ENCODE data around the gene TMUB2. TPM values are rescaled to one million over a fixed set of nuclear protein-coding genes. Genes with fewer than 3 reads are reported as not detected.
A peak's percentile ranks its signal among the peaks of the same experiment; 100 is the strongest.

TMUB2 gene
- total RNA-seq, 2 experiments from 2014 or later = 36.6 to 37.1 TPM

DNA sequence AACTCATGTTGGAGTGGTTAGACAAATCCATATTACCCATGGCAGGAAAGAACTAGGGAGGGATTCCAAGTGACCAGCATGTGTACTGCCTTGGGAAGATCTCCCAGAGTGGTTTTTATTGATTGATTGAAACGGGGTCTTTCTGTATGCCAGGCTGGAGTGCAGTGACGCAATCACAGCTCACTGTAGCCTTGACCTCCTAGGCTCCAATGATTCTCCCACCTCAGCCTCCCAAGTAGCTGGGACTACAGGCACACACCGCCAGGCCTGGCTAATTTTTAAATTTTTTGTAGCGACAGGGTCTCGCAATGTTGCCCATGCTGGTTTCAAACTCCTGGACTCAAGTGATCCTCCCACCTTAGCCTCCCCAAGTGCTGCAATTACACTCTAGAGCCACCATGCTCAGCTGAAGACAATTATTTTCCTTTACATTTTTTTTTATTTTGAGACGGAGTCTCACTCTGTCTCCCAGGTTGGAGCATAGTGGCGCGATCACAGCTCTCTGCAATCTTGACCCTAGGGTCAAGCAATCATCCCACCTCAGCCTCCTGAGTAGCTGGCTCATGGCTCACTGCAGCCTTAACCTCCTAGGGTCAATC lies 2.5 kb upstream of the TMUB2 start:
- no peaks in the 10 kb centered on the region for H3K27me3 Mint-ChIP-seq
- peaks cover 23% of the 10 kb centered on the region for H3K36me3 Mint-ChIP-seq (ENCODE audit: low read depth)
- CTCF ChIA-PET = interaction anchor here (0.6 to 4.7 kb wide), 4 partner anchors 11 to 872 kb away, joined by 3 to 30 read pairs (median 10); no protein-coding TSS in a partner anchor
- peaks cover 44% of the 10 kb centered on the region for H3K4me1 Mint-ChIP-seq
- no peak overlapping the region for H3K27ac Mint-ChIP-seq
- peak overlapping the region; percentile 22 for H3K4me3 Mint-ChIP-seq
- no peaks in the 10 kb centered on the region for H3K9me3 Mint-ChIP-seq
- no peak for DNase-seq
- POLR2A ChIA-PET = interaction anchor here (0.6 kb wide), 3 partner anchors 77 to 161 kb away, joined by 3 to 5 read pairs (median 4); no protein-coding TSS in a partner anchor

DNA sequence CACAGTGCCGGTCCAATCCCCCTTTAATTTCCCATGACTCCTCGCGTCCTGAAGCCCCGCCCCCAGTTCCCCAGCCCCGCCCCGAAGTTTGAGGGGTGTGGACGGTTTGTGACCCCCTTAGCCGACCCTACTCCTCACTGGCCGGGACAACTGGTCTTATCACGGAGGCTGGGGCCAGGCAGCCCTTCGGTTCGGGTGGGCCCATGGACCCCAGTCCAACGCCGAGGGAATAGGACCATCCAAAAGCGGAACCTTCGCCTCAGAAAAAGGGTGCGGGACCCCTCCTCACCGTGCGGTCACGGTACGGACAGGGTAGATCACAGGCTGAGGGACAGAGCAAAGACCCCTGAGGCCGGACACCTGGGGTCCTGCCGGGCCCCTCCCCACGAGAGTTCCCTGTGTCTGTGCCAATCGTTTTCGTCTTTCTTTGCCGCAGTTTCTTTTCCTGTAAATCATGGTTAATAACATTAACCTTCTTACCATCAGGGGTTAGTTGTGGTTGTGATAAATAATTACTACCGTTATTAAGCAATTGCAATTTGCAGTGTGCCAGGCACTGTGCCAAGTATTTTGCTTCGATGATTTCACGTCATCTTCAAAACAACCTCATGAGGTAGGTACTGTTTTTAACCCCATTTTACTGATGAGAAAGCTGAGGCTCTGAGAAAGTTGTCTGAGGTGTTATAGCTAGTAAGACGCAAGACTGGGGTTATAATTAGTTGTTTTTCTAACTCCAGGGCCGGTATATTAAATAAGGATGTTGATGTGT lies 543 bp downstream of the TMUB2 start:
- H3K27me3 Mint-ChIP-seq = no peaks in the 10 kb centered on the region
- H3K27ac Mint-ChIP-seq = peak overlapping the region; percentile 99
- no peaks in the 10 kb centered on the region for H3K9me3 Mint-ChIP-seq
- peaks cover 37% of the 10 kb centered on the region for H3K4me1 Mint-ChIP-seq
- peak; percentile 36 for DNase-seq
- peaks cover 24% of the 10 kb centered on the region for H3K36me3 Mint-ChIP-seq (ENCODE audit: low read depth)
- POLR2A ChIA-PET = interaction anchor here (0.6 to 0.7 kb wide), 3 partner anchors 11 to 872 kb away, joined by 3 to 7 read pairs (median 4); no protein-coding TSS in a partner anchor
- peak overlapping the region; percentile 100 for H3K4me3 Mint-ChIP-seq
- CTCF ChIA-PET = interaction anchor here (1.0 to 4.7 kb wide), 8 partner anchors 11 to 46 kb away, joined by 3 to 30 read pairs (median 6); partner anchors contain the start of genes ASB16, HROB and UBTF

DNA sequence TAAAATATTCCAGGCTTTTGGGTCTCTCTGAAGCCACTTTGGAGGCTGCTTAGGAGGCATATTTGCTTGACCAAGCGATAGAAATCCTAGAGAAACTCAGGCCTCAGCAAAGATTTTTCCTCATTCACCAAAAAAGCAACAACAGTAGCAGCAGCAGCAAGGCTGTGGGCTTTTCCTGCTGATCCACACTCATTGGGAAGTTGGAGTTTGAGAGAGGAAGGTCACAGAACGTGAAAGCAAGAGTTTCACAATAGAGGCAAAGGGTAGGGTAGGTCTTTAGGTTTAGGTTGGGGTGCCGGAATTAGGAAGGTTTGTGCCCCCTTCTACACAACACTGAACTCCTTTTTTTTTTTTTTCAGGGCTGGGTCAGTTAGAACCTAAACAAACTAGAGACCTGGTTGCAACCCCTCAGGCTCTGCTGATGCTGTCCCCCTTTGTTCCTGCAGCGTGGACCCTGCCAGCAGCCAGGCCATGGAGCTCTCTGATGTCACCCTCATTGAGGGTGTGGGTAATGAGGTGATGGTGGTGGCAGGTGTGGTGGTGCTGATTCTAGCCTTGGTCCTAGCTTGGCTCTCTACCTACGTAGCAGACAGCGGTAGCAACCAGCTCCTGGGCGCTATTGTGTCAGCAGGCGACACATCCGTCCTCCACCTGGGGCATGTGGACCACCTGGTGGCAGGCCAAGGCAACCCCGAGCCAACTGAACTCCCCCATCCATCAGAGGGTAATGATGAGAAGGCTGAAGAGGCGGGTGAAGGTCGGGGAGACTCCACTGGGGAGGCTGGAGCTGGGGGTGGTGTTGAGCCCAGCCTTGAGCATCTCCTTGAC lies 2.0 kb downstream of the TMUB2 start:
- H3K36me3 Mint-ChIP-seq (ENCODE audit: low read depth) = peaks cover 24% of the 10 kb centered on the region
- H3K4me1 Mint-ChIP-seq = peaks cover 30% of the 10 kb centered on the region
- H3K9me3 Mint-ChIP-seq = no peaks in the 10 kb centered on the region
- POLR2A ChIA-PET = no interaction called here
- CTCF ChIA-PET = interaction anchor here (0.9 to 1.5 kb wide), 4 partner anchors 9 to 22 kb away, joined by 3 to 6 read pairs (median 4); no protein-coding TSS in a partner anchor
- H3K27me3 Mint-ChIP-seq = no peaks in the 10 kb centered on the region
- H3K4me3 Mint-ChIP-seq = peak overlapping the region; percentile 100
- no peak for DNase-seq
- peak overlapping the region; percentile 99 for H3K27ac Mint-ChIP-seq

DNA sequence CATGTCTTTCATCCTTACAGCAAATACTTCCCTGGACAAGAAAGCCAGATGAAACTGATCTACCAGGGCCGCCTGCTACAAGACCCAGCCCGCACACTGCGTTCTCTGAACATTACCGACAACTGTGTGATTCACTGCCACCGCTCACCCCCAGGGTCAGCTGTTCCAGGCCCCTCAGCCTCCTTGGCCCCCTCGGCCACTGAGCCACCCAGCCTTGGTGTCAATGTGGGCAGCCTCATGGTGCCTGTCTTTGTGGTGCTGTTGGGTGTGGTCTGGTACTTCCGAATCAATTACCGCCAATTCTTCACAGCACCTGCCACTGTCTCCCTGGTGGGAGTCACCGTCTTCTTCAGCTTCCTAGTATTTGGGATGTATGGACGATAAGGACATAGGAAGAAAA lies 3.7 kb downstream of the TMUB2 start:
- Mint-ChIP-seq H3K27ac (peak overlapping the region; percentile 55), H3K27me3 (no peaks in the 10 kb centered on the region), H3K9me3 (no peaks in the 10 kb centered on the region), H3K4me1 (peaks cover 21% of the 10 kb centered on the region), H3K36me3 (ENCODE audit: low read depth) (peaks cover 36% of the 10 kb centered on the region), H3K4me3 (peak overlapping the region; percentile 17)
- ChIA-PET CTCF (interaction anchor here (0.5 kb wide), 1 partner anchor 241 kb away, joined by 3 read pairs; no protein-coding TSS in a partner anchor), POLR2A (no interaction called here)
- no peak for DNase-seq

DNA sequence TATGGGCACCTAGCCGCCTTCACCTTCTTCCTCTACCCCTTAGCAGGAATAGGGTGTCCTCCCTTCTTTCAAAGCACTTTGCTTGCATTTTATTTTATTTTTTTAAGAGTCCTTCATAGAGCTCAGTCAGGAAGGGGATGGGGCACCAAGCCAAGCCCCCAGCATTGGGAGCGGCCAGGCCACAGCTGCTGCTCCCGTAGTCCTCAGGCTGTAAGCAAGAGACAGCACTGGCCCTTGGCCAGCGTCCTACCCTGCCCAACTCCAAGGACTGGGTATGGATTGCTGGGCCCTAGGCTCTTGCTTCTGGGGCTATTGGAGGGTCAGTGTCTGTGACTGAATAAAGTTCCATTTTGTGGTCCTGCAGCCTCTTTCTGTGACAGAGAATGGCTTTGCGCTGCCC lies 4.6 kb downstream of the TMUB2 start:
- ChIA-PET CTCF (interaction anchor here (0.5 to 1.5 kb wide), 2 partner anchors 19 to 442 kb away, joined by 4 to 6 read pairs; no protein-coding TSS in a partner anchor), POLR2A (no interaction called here)
- Mint-ChIP-seq H3K9me3 (no peaks in the 10 kb centered on the region), H3K36me3 (ENCODE audit: low read depth) (peaks cover 41% of the 10 kb centered on the region), H3K27ac (peak overlapping the region; percentile 34), H3K4me1 (peaks cover 27% of the 10 kb centered on the region), H3K27me3 (no peaks in the 10 kb centered on the region), H3K4me3 (no peak overlapping the region)
- DNase-seq = no peak

DNA sequence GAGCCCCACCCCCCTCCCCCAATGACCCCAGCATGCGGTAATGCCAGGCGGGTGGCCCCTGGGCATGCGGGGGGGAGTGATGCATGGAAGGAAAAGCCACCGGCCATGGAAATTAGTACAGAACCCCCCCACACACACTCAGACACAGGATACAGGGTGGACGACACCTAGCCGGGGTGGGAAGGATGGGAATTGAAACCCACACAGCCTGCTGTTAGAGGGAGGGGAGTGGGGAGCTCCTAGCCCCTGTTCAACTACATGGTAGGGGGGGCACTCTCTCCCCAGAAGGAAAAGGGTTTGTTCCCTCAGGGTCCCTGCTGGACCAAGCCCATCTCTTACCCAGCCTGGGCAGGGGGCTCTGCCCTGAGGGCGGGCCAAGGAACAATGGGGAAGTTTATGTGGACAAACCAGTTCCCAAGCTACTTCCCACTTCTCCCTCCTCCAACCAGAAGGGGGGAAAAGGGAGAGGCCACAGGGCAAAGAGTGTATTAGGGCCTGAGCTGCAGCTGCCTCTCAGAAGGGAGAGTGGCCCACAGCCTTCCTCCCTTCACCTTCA lies 5.2 kb downstream of the TMUB2 start:
- DNase-seq = no peak
- ChIA-PET POLR2A (no interaction called here), CTCF (interaction anchor here (0.5 to 1.5 kb wide), 2 partner anchors 18 to 443 kb away, joined by 4 to 6 read pairs; no protein-coding TSS in a partner anchor)
- Mint-ChIP-seq H3K36me3 (ENCODE audit: low read depth) (peaks cover 43% of the 10 kb centered on the region), H3K4me3 (no peak overlapping the region), H3K27me3 (no peaks in the 10 kb centered on the region), H3K27ac (no peak overlapping the region), H3K9me3 (no peaks in the 10 kb centered on the region), H3K4me1 (peaks cover 31% of the 10 kb centered on the region)

DNA sequence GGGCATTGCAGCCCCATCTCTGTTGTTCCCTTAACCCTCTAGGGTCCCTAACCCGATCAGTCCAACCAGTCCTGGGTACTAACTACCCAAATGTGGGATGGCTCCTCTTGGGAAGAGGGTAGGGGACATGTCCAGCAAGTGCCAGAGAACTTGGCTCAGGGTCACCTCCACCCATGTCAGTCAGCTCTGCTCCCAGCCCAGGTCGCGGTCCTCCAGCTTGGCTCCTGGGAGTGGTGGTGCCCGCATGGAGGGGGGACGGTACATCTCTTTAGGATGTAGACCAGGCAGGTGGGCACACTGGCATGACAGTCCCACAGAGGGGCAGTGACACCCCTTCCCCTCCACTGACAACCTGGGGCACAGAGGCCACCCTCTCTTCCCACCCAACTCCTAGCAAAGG lies 6.0 kb downstream of the TMUB2 start:
- no peaks in the 10 kb centered on the region for H3K9me3 Mint-ChIP-seq
- H3K27ac Mint-ChIP-seq = no peak overlapping the region
- no peaks in the 10 kb centered on the region for H3K27me3 Mint-ChIP-seq
- DNase-seq = no peak
- peaks cover 36% of the 10 kb centered on the region for H3K4me1 Mint-ChIP-seq
- ChIA-PET CTCF (interaction anchor here (1.5 kb wide), 1 partner anchor 17 kb away, joined by 6 read pairs; no protein-coding TSS in a partner anchor), POLR2A (no interaction called here)
- no peak overlapping the region for H3K4me3 Mint-ChIP-seq
- H3K36me3 Mint-ChIP-seq (ENCODE audit: low read depth) = peaks cover 49% of the 10 kb centered on the region

DNA sequence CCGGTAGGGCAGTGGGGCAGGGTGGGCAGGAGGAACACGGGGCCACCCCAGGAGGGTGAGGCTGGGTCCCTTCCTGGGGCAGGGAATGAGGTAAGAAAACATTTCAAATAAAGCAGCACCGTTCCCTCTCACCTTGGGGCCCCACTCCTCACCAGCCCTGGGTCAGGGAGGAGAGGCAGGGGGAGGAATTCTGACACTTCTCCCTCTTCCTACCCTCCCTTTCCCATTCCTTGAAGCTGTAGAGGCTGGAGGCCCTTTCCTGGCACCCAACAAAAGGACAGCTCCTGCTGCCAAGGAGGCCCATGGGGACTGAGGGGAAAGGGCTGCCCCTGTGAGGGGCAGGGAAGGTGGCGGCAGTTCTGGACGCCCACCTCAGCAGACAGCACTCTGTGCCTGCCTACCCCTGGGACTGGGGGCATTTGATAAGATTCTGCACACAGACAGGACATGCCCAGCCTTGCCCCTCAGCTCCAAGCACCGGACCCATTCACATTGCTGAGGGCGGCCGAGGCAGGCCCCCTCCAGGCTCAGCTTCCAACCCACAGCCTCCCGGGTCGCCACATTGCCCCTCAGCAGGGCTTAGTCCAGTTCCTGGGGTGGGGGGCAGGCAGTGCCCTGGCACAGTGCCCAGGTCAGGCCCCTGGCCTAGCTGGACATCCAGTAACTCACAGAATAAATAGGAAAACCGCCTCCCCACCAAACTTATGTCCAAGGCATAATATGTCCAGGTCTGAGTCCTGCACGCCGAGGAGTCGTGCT lies 6.7 kb downstream of the TMUB2 start:
- DNase-seq = no peak
- CTCF ChIA-PET = interaction anchor here (9.6 kb wide), 1 partner anchor 17 kb away, joined by 55 read pairs; no protein-coding TSS in a partner anchor
- H3K4me1 Mint-ChIP-seq = peaks cover 34% of the 10 kb centered on the region
- POLR2A ChIA-PET = no interaction called here
- H3K4me3 Mint-ChIP-seq = no peak overlapping the region
- H3K9me3 Mint-ChIP-seq = no peaks in the 10 kb centered on the region
- peak overlapping the region; percentile 19 for H3K27ac Mint-ChIP-seq
- H3K27me3 Mint-ChIP-seq = no peaks in the 10 kb centered on the region
- peaks cover 56% of the 10 kb centered on the region for H3K36me3 Mint-ChIP-seq (ENCODE audit: low read depth)

DNA sequence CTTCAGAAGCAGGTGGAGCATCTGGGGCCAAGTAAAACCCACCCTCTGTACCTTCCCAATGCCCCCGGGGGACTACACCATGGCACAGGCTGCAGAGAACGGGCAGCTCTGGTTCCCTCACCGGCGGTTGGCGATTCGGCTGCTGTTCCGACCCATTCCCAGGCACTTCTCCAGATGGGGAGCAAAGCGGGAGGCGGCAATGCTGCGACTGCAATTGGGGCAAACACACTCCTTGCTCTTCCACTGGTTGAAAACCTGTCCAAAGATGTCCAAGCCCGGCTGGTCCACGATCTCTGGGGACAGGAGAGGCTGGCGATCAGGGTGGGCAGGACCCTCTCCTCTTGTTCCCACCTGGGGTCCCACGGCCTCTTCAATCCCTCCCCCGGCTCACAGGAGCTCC lies 10.3 kb downstream of the TMUB2 start:
- H3K4me3 Mint-ChIP-seq = peak overlapping the region; percentile 92
- ChIA-PET POLR2A (no interaction called here), CTCF (interaction anchor here (1.4 to 9.6 kb wide), 4 partner anchors 11 to 134 kb away, joined by 4 to 55 read pairs (median 6); partner anchors contain the start of gene TMUB2)
- H3K27ac Mint-ChIP-seq = peak overlapping the region; percentile 96
- H3K27me3 Mint-ChIP-seq = no peaks in the 10 kb centered on the region
- no peaks in the 10 kb centered on the region for H3K9me3 Mint-ChIP-seq
- peaks cover 37% of the 10 kb centered on the region for H3K4me1 Mint-ChIP-seq
- H3K36me3 Mint-ChIP-seq (ENCODE audit: low read depth) = peaks cover 44% of the 10 kb centered on the region
- no peak for DNase-seq

DNA sequence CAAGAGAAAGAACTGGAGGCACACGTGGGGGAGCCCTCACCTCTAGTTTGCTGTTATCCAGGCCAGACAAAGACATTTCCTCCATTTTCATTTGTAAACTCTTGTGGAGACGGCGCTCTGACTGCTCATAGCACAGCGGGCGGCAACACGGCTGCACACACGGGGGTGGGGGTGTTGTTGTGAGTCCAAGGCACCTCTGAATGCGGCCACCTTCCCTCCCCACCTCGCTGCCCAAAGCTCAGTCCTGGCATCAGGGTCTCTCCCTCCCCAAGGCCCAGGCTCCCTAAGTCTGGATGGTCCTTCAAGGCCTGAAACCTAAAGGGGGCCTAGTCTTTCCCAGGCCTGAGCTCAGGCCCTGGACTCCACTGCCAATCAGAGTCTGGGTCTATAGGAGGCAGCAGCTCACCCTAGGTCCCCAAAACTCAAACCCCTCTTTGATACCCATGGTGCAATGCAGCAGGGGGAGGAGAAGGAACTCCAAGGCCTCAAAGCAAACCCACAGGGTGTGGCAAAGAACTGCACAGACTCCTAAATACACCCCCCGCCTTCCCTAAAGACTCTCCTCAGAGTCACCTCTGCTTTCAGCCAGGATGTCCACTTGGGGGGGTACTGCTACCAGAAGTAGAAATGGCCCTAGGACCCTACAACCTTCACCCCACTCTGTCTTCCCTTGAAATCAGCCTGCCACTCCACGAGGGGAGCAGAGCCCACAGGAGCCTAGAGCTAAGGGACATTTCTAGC lies 11.4 kb downstream of the TMUB2 start:
- Mint-ChIP-seq H3K4me1 (peaks cover 48% of the 10 kb centered on the region), H3K4me3 (peak overlapping the region; percentile 92), H3K27ac (peak overlapping the region; percentile 96), H3K9me3 (no peaks in the 10 kb centered on the region), H3K27me3 (no peaks in the 10 kb centered on the region), H3K36me3 (ENCODE audit: low read depth) (peaks cover 42% of the 10 kb centered on the region)
- ChIA-PET POLR2A (interaction anchor here (0.6 to 1.0 kb wide), 4 partner anchors 12 to 140 kb away, joined by 3 to 7 read pairs (median 4); partner anchors contain the start of gene TMUB2), CTCF (interaction anchor here (0.6 to 9.6 kb wide), 9 partner anchors 9 to 937 kb away, joined by 3 to 55 read pairs (median 4); partner anchors contain the start of genes ACBD4 and TMUB2)
- DNase-seq = peak; percentile 86

Measured in activated CD4-positive, alpha-beta T cell treated with anti-CD3 and anti-CD28 coated beads, Interleukin-2, amount 10 ng/mL, durations not matched to agents 7 days and 5 days (primary cell).